Measurements from ENCODE around the gene CDC37. TPM values are rescaled to one million over a fixed set of nuclear protein-coding genes. Genes with fewer than 3 reads are reported as not detected.
"Not testable (repeated sequence)": the region's sequence is repeated elsewhere in the genome, so short reads cannot be mapped to it uniquely, and the experiment has no call there.

The CDC37 gene
- total RNA-seq, 2 experiments from 2014 or later = 264 to 288 TPM

DNA sequence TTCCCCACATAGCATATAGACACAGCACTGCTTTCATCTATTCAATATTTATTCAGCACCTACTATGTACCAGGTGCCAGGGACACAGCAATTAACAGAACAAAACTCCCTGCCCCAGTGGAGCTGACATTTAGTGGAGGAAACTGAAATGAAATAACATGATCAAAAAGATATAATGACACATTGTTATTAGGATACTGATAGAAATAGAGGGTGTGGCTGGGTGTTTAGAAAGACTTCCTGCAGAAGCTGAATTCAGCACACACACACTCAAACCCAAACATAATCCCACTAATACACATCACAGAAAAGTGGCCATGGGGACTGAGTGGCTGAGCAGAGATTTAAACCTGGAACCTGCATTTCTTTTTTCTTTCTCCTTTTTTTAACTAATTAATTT is 3.8 kb upstream of the CDC37 start:
- Mint-ChIP-seq H3K4me1 (ENCODE audit: low read depth) (peaks cover 77% of the 10 kb centered on the region), H3K36me3 (ENCODE audit: low read depth) (peaks cover 26% of the 10 kb centered on the region), H3K27ac (peak overlapping the region; percentile 95), H3K27me3 (ENCODE audit: low read depth) (no peaks in the 10 kb centered on the region), H3K4me3 (peak overlapping the region; percentile 89), H3K9me3 (ENCODE audit: insufficient read depth) (no peaks in the 10 kb centered on the region)
- ATAC-seq (no peak), DNase-seq (no peak)
- POLR2A ChIA-PET = interaction anchor here (0.8 to 8.8 kb wide), 4 partner anchors 11 to 136 kb away, joined by 4 to 239 read pairs (median 24); partner anchors contain the start of genes ICAM1 and PDE4A
- CTCF ChIA-PET = interaction anchor here (24.9 kb wide), 1 partner anchor 18 kb away, joined by 1132 read pairs; the partner anchor contains the start of gene PDE4A

DNA sequence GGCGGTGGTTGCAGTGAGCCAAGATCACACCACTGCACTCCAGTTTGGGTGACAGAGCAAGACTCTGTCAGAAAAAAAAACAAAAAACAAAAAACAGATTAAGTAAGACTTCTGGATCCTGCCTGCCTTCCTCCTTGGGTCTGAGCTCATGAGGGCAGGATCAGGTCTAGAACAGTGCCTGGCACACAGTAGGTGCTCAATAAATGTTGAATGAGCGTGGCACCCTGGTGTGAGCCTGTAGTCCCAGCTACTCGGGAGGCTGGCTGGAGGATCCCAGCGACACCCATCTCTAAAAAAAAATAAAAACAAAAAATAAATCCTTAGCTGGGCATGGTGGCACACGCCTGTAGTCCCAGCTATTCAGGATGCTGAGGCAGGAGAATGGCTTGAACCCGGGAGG is 2.8 kb upstream of the CDC37 start:
- Mint-ChIP-seq H3K36me3 (ENCODE audit: low read depth) (peaks cover 31% of the 10 kb centered on the region), H3K4me3 (peak overlapping the region; percentile 89), H3K27ac (peak overlapping the region; percentile 95), H3K9me3 (ENCODE audit: insufficient read depth) (no peaks in the 10 kb centered on the region), H3K27me3 (ENCODE audit: low read depth) (no peaks in the 10 kb centered on the region), H3K4me1 (ENCODE audit: low read depth) (peaks cover 78% of the 10 kb centered on the region)
- ChIA-PET POLR2A (interaction anchor here (2.2 to 8.8 kb wide), 4 partner anchors 11 to 30 kb away, joined by 17 to 239 read pairs (median 25); partner anchors contain the start of gene PDE4A), CTCF (interaction anchor here (0.6 to 24.9 kb wide), 9 partner anchors 14 to 1083 kb away, joined by 3 to 1132 read pairs (median 7); partner anchors contain the start of genes ICAM1, PDE4A and QTRT1)
- DNase-seq = no peak
- no peak for ATAC-seq

DNA sequence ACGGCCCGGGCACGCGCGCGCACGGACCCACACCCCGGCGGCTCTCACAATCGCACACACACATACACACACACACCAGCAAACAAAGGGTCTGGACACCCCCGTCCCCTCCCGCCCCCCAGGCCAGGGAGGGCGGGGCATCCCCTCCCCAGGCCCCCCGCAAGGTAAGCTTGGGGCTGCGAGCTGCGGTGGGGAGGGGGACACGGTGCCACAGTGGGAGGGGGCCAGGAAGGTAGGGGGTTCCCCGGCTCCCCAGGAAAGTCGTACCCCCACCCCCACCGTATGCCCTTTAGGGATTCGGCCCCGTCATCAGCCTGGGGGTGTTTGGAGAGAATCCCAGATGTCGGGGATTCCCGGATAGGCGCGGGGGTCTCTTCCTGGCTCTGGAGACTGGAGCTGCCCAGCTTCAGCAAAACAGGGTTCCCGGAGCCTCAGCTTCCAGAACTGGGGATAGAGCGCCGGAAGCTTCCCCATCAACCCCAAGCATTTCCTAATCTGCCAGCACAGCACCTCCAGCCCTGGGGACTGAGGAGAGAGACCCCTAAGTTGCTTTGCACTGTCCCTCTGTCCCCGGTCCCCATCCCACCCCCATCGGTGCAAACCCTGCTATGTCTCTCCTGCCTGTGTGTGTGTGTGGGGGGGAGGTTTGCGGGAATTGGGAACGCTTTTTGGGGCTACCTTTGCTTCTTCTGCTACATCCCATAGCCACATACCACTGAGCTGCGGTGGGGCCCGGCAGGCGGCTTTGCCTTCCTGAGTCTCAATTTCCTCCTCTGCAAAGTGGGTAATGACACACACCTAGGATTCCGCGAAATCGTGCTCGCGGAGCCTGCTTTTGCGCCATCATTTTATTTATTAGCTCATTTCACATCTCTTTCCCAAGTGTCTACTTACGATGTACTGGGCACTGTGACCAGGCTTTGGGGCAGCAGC is 1.8 kb upstream of the CDC37 start:
- CTCF ChIA-PET = interaction anchor here (0.6 to 24.9 kb wide), 13 partner anchors 13 to 297 kb away, joined by 3 to 1132 read pairs (median 7); partner anchors contain the start of genes ICAM1, PDE4A and QTRT1
- Mint-ChIP-seq H3K4me3 (peak overlapping the region; percentile 94), H3K4me1 (ENCODE audit: low read depth) (peaks cover 78% of the 10 kb centered on the region), H3K27ac (peak overlapping the region; percentile 95), H3K27me3 (ENCODE audit: low read depth) (no peaks in the 10 kb centered on the region), H3K36me3 (ENCODE audit: low read depth) (peaks cover 33% of the 10 kb centered on the region), H3K9me3 (ENCODE audit: insufficient read depth) (no peaks in the 10 kb centered on the region)
- DNase-seq (peak; percentile 81), ATAC-seq (no peak)
- POLR2A ChIA-PET = interaction anchor here (0.5 to 8.8 kb wide), 11 partner anchors 13 to 354 kb away, joined by 3 to 239 read pairs (median 4); partner anchors contain the start of genes ICAM1, PDE4A and QTRT1

DNA sequence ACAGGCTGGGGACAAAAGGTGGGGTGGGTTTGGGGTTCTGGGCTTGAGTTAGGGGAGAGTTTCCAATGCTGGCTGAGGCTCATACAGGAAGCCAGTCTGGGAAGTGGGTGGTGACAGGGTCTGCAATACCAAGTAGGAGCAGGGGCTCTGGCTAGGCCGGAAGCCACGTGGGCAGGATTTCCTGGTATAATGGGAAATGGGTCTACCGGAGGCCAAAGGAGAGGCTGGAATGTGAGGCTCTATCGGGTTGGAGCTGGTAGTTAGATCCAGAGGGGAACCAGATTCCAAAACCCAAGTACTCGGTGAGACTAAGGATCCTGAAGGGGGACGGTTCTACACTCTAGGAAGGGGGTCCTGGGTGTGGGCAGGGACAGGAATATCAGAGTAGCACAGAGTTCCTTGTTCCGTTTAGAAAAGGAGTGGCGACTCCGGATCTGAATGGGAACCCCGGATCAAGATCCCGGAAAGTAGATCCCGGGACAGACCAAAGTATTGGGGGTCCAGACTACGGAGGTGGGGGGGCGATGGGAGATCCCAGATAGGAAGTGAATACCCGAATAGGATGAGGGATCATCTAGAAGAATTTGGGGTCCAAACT is 802 bp downstream of the CDC37 start:
- ChIA-PET POLR2A (interaction anchor here (1.2 to 8.8 kb wide), 6 partner anchors 10 to 151 kb away, joined by 3 to 239 read pairs (median 12); partner anchors contain the start of genes ICAM1, PDE4A and TYK2), CTCF (interaction anchor here (1.5 to 24.9 kb wide), 9 partner anchors 11 to 167 kb away, joined by 3 to 1132 read pairs (median 4); partner anchors contain the start of genes ICAM1, PDE4A and TYK2)
- no peak for ATAC-seq
- H3K27ac Mint-ChIP-seq = peak overlapping the region; percentile 95
- H3K36me3 Mint-ChIP-seq (ENCODE audit: low read depth) = peaks cover 45% of the 10 kb centered on the region
- H3K4me1 Mint-ChIP-seq (ENCODE audit: low read depth) = peaks cover 70% of the 10 kb centered on the region
- peak overlapping the region; percentile 94 for H3K4me3 Mint-ChIP-seq
- no peak for DNase-seq
- no peaks in the 10 kb centered on the region for H3K9me3 Mint-ChIP-seq (ENCODE audit: insufficient read depth)
- H3K27me3 Mint-ChIP-seq (ENCODE audit: low read depth) = no peaks in the 10 kb centered on the region

GRCh38 chr19:10399878-10400277 is 3.5 kb downstream of the CDC37 start:
- no peaks in the 10 kb centered on the region for H3K9me3 Mint-ChIP-seq (ENCODE audit: insufficient read depth)
- peaks cover 59% of the 10 kb centered on the region for H3K36me3 Mint-ChIP-seq (ENCODE audit: low read depth)
- no peak overlapping the region for H3K27ac Mint-ChIP-seq
- H3K4me3 Mint-ChIP-seq = no peak overlapping the region
- no peak for ATAC-seq
- DNase-seq = no peak
- ChIA-PET CTCF (interaction anchor here (0.6 to 24.9 kb wide), 11 partner anchors 9 to 181 kb away, joined by 3 to 1132 read pairs (median 5); partner anchors contain the start of genes PDE4A and TYK2), POLR2A (interaction anchor here (0.6 to 1.0 kb wide), 2 partner anchors 135 to 183 kb away, joined by 3 to 4 read pairs; no protein-coding TSS in a partner anchor)
- H3K4me1 Mint-ChIP-seq (ENCODE audit: low read depth) = peaks cover 53% of the 10 kb centered on the region
- H3K27me3 Mint-ChIP-seq (ENCODE audit: low read depth) = no peaks in the 10 kb centered on the region

DNA sequence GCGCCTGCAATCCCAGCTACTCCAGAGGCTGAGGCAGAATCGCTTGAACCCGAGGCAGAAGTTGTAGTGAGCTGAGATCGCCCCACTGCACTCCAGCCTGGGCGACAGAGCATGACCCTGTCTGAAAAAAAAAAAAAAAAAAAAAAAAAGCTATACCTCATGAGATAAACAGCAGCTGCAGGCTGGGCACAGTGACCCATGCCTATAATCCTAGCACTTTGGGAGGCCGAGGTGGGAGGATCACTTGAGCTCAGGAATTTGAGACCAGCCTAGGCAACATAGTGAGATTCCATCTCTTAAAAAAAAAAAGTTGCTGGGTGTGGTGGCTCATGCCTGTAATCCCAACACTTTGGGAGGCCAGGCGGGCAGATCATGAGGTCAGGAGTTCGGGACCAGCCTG is 4.0 kb downstream of the CDC37 start:
- not testable (repeated sequence) for H3K4me3 Mint-ChIP-seq; DNase-seq; H3K27me3 Mint-ChIP-seq (ENCODE audit: low read depth); ATAC-seq; H3K9me3 Mint-ChIP-seq (ENCODE audit: insufficient read depth); H3K27ac Mint-ChIP-seq
- ChIA-PET POLR2A (interaction anchor here (1.0 kb wide), 1 partner anchor 134 kb away, joined by 4 read pairs; no protein-coding TSS in a partner anchor), CTCF (interaction anchor here (0.9 to 24.9 kb wide), 6 partner anchors 9 to 182 kb away, joined by 3 to 1132 read pairs (median 6); partner anchors contain the start of gene PDE4A)
- peaks cover 49% of the 10 kb centered on the region for H3K4me1 Mint-ChIP-seq (ENCODE audit: low read depth)
- H3K36me3 Mint-ChIP-seq (ENCODE audit: low read depth) = peaks cover 62% of the 10 kb centered on the region

- no peak overlapping the region for H3K27ac Mint-ChIP-seq
- H3K9me3 Mint-ChIP-seq (ENCODE audit: insufficient read depth) = no peaks in the 10 kb centered on the region
- DNase-seq (no peak), ATAC-seq (no peak)
- ChIA-PET POLR2A (no interaction called here), CTCF (interaction anchor here (0.9 to 24.9 kb wide), 5 partner anchors 10 to 140 kb away, joined by 3 to 1132 read pairs (median 12); partner anchors contain the start of gene PDE4A)
- H3K4me1 Mint-ChIP-seq (ENCODE audit: low read depth) = peaks cover 47% of the 10 kb centered on the region
- H3K27me3 Mint-ChIP-seq (ENCODE audit: low read depth) = no peaks in the 10 kb centered on the region
- peaks cover 62% of the 10 kb centered on the region for H3K36me3 Mint-ChIP-seq (ENCODE audit: low read depth)
- H3K4me3 Mint-ChIP-seq = no peak overlapping the region
Measured at GRCh38 chr19:10398819-10399218, 4.5 kb downstream of the CDC37 start.

DNA sequence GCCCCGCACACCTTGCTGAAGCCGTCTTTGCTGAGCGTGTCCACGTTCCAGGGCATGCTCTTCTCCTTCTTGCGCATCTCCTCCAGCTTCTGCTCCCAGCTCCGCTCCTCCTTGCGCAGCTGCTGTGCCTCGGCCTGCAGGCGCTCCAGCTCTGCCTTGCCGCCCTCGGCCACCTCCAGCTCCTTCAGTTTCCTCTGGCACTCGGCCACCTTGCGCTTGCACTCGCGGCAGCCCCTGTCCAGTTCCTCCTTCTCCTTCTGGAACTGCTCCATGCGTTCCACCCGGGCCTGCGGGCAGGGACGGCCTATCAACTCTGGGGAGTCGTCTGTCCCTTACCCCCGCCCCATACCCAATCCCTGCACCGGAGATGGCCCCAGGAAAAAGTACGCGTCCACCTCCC is 7.4 kb downstream of the CDC37 start:
- Mint-ChIP-seq H3K36me3 (ENCODE audit: low read depth) (peaks cover 57% of the 10 kb centered on the region), H3K9me3 (ENCODE audit: insufficient read depth) (no peaks in the 10 kb centered on the region), H3K27me3 (ENCODE audit: low read depth) (no peaks in the 10 kb centered on the region), H3K4me1 (ENCODE audit: low read depth) (peaks cover 30% of the 10 kb centered on the region), H3K4me3 (no peak overlapping the region), H3K27ac (no peak overlapping the region)
- ATAC-seq (no peak), DNase-seq (no peak)
- ChIA-PET CTCF (interaction anchor here (2.8 kb wide), 1 partner anchor 137 kb away, joined by 12 read pairs; no protein-coding TSS in a partner anchor), POLR2A (interaction anchor here (0.7 kb wide), 1 partner anchor 144 kb away, joined by 3 read pairs; no protein-coding TSS in a partner anchor)

GRCh38 chr19:10395436-10395835 is 7.9 kb downstream of the CDC37 start:
- no peaks in the 10 kb centered on the region for H3K9me3 Mint-ChIP-seq (ENCODE audit: insufficient read depth)
- no peaks in the 10 kb centered on the region for H3K27me3 Mint-ChIP-seq (ENCODE audit: low read depth)
- H3K27ac Mint-ChIP-seq = no peak overlapping the region
- no peak for ATAC-seq
- no peak overlapping the region for H3K4me3 Mint-ChIP-seq
- no peak for DNase-seq
- ChIA-PET POLR2A (no interaction called here), CTCF (no interaction called here)
- H3K36me3 Mint-ChIP-seq (ENCODE audit: low read depth) = peaks cover 59% of the 10 kb centered on the region
- H3K4me1 Mint-ChIP-seq (ENCODE audit: low read depth) = peaks cover 25% of the 10 kb centered on the region

DNA sequence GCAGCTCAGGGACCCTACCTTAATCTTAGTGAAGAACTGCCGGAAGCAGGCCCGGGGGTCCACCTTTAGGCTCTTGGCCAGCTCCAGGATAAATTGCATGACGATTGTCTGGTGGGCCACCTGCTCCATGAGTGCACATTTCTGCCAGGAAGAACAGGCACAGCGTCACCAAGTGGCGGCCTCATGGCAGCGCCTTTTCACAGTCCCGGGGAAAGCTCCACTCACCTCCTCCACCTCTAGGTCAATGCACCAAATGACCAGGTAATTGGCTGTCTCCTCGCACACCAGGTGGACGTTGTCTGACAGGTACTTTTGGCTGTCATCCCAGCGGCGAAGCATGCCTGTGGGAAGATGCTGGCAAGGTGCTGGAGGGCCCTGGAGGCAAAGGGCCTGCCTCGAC is 8.3 kb downstream of the CDC37 start:
- peaks cover 59% of the 10 kb centered on the region for H3K36me3 Mint-ChIP-seq (ENCODE audit: low read depth)
- peaks cover 21% of the 10 kb centered on the region for H3K4me1 Mint-ChIP-seq (ENCODE audit: low read depth)
- H3K27me3 Mint-ChIP-seq (ENCODE audit: low read depth) = no peaks in the 10 kb centered on the region
- no peak overlapping the region for H3K27ac Mint-ChIP-seq
- DNase-seq = no peak
- ChIA-PET CTCF (interaction anchor here (1.5 kb wide), 1 partner anchor 126 kb away, joined by 3 read pairs; no protein-coding TSS in a partner anchor), POLR2A (no interaction called here)
- ATAC-seq = no peak
- H3K4me3 Mint-ChIP-seq = no peak overlapping the region
- H3K9me3 Mint-ChIP-seq (ENCODE audit: insufficient read depth) = no peaks in the 10 kb centered on the region

- ChIA-PET POLR2A (interaction anchor here (1.1 to 2.9 kb wide), 2 partner anchors 104 to 123 kb away, joined by 5 to 18 read pairs; partner anchors contain the start of genes ICAM1 and ICAM5), CTCF (interaction anchor here (1.0 to 15.3 kb wide), 6 partner anchors 12 to 135 kb away, joined by 3 to 383 read pairs (median 19); partner anchors contain the start of genes ICAM1 and TYK2)
- peaks cover 60% of the 10 kb centered on the region for H3K36me3 Mint-ChIP-seq (ENCODE audit: low read depth)
- no peak overlapping the region for H3K4me3 Mint-ChIP-seq
- no peaks in the 10 kb centered on the region for H3K9me3 Mint-ChIP-seq (ENCODE audit: insufficient read depth)
- peaks cover 14% of the 10 kb centered on the region for H3K4me1 Mint-ChIP-seq (ENCODE audit: low read depth)
- no peak overlapping the region for H3K27ac Mint-ChIP-seq
- DNase-seq = no peak
- H3K27me3 Mint-ChIP-seq (ENCODE audit: low read depth) = no peaks in the 10 kb centered on the region
- ATAC-seq = no peak
Measured at GRCh38 chr19:10393137-10393536, 10.2 kb downstream of the CDC37 start.
